ENCODE results near the gene TMEM217. TPM values are rescaled to one million over a fixed set of nuclear protein-coding genes. Genes with fewer than 3 reads are reported as not detected.
"Not testable (repeated sequence)": the region's sequence is repeated elsewhere in the genome, so short reads cannot be mapped to it uniquely, and the experiment has no call there.

The TMEM217 gene
- total RNA-seq, 1 experiment from 2014 or later = 1.4 TPM

DNA sequence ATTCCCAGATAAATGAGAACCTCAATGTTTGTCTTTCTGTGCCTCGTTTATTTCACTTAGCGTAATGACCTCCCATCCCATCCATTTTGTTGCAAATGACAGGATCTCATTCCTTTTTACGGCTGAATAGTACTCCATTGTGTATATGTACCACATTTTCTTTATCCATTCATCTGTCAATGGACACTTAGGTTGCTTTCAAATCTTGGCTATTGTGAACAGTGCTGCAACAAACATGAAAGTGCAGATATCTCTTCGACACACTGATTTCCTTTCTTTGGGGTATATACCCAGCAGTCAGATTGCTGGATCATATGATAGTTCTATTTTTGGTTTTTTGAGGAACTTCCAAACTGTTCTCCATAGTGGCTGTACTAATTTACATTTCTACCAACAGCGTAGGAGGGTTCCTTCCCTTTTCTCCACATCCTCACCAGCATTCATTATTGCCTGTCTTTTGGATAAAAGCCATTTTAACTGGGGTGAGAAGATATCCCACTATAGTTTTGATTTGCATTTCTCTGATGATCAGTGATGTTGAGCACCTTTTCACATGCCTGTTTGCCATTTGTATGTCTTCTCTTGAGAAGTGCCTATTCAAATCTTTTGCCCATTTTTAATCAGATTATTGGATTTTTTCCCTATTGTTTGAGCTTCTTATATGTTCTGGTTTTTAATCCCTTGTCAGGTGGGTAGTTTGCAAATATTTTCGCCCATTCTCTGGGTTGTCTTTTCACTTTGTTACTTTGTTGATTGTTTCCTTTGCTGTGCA lies 71.8 kb downstream of the TMEM217 start:
- DNase-seq (ENCODE audit: low spot score) = not testable (repeated sequence)

DNA sequence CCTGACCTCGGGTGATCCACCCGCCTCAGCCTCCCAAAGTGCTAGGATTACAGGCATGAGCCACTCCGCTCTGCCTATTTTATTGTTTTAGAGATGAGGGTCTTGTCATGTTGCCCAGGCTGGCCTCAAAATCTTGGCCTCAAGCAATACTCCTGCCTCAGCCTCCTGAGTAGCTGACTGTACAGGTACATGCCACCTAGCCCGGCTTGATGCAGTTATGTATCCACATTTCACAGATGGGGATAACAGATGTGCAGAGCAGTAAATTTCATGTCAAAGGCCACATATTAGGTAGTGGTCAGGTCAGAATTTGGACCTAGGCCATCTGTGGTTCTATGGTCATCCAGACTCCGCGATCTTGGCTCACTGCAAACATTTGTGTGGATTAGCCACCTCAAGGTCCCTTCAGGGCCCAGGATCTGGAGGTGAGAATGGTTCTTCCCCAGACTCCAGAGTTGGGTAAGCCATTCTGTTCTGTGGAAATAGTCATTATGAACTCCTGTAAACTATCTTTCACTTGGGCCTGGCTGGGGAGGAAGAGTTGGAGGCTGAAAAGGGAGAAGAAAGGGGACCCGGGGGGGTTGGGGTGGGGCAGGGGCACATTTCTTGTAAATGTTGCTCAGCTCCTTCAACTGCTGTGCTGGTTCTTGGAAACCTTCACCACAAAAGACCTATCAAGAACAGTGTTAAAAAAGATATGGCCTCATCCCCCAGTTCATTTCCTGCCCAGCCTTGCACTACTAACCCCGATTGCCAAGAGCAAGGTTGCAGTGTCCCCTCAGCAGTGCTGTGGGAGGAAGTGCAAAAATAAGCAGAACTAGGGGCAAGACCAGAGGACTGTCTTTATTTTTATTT lies 75.0 kb downstream of the TMEM217 start:
- no peak for DNase-seq (ENCODE audit: low spot score)

DNA sequence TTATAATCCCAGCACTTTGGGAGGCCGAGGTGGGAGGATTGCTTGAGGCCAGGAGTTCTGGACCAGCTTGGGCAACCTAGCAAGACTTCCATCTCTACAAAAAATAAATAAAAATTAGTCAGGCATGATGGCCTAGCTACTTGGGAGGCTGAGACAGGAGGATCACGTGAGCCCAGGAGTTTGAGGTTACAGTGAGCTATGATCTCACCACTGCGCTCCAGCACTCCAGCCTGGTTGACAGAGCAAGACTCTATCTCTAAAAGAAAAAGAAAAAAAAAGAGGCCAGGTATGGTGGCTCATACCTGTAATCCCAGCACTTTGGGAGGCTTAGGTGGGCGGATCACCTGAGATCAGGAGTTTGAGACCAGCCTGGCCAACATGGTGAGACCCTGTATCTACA lies 77.3 kb downstream of the TMEM217 start:
- DNase-seq (ENCODE audit: low spot score) = not testable (repeated sequence)

DNA sequence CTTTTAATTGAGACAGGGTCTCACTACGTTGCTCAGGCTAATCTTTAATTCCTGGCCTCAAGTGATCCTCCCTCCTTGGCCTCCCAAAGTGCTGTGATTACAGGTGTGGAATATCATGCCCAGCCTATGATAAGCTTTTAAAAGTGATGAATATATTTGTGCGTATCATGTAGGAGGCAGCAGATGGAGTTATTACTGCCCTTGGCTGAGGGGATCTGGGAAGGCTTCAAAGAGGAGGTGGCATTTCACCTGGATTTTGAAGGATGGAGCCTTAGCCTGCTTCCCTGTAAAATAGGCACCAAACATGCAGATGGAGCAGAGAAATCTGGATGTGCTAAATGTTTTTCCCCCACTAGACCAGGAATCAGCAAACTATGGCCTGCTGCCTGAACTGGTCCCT lies 77.9 kb downstream of the TMEM217 start:
- no peak for DNase-seq (ENCODE audit: low spot score)

DNA sequence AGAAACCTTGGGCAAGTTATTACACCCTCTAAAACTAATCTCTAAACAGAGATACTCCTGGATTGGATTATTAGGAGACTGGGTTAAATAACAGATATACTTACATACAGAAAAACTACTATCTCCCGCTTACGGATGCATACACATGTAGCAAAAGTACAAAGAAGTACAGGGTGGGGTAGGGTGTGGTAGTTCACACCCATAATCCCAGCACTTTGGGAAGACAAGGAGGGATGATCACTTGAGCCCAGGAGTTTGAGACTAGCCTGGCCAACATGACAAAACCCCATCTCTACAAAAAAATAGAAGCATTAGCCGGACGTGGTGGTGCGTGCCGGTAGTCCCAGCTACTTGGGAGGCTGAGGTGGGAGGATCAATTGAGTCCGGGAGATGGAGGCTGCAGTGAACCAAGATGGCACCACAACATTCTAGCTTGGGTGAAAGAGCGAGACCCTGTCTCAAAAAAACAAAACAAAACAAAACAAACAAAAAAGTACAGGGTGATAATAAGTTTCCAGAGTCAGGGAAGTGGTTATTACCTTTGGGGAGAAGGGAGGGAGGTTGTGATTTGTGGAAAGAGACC lies 79.9 kb downstream of the TMEM217 start:
- no peak for DNase-seq (ENCODE audit: low spot score)

DNA sequence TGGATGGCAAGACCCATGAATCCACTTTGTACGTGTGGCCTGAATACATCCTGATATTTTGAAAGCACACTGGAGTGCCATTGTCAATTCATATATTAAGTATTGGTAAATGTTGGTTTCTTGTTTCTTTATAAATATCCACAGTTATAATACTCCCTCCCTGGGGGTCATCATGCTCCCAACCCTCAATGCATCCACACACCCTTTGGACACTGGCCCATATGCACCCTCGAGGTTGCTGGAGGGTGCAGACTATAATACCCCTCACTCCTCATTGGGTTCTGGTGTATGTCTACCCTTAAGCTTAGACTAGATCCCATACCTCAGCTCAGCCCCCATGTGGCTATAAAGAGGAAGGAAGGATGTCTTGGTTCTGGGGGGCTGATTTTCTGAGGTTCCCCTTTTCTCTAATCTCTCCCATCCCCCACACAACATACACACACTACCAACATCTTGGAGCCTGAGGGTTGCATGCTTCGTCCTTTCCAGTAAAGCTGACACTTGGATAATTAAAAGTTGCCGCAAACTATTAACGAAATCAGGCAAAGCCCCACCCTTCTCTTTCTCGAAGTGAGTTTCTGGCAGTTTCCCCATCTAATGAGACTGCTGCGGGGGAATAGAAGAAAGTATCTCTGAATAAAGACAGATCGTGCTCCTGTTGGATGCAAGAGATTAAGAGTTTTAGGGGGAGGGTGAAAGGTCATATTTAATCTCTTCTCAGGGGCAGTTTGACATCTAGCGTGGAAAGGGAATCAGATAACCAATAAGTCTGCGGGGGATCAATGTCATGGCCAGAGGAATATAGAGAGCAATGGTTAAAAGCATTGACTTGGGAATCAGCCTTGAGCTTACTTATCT lies 80.6 kb downstream of the TMEM217 start:
- no peak for DNase-seq (ENCODE audit: low spot score)

DNA sequence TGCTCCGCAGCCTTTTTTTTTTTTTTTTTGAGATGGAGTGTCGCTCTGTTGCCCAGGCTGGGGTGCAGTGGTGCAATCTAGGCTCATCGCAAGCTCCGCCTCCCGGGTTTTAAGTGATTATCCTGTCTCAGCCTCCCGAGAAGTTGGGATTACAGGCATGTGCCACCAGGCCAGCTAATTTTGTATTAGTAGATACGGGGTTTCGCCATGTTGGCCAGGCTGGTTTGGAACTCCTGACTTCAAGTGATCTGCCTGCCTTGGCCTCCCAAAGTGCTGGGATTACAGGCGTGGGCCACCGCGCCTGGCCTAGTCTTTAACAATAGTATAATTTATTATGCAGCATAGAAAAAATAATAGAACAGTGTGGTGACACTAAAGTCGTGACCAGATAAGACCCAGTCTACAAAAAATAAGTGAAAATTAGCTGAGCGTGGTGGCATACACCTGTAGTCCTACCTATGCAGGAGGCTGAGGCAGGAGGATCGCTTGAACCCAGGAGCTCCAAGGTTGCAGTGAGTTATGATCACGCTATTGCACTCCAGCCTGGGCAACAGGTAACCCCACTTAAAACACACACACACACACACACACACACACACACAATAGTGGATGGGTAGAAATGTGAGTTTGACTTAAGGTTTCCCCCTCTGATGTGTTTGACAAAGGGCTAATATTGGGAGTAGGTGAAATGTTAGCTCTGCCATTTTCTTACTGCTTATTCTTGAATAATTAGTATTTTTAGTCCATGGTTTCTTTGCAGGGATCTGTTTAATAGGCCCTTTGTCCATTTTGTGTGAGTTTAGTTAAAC lies 81.5 kb downstream of the TMEM217 start:
- no peak for DNase-seq (ENCODE audit: low spot score)

DNA sequence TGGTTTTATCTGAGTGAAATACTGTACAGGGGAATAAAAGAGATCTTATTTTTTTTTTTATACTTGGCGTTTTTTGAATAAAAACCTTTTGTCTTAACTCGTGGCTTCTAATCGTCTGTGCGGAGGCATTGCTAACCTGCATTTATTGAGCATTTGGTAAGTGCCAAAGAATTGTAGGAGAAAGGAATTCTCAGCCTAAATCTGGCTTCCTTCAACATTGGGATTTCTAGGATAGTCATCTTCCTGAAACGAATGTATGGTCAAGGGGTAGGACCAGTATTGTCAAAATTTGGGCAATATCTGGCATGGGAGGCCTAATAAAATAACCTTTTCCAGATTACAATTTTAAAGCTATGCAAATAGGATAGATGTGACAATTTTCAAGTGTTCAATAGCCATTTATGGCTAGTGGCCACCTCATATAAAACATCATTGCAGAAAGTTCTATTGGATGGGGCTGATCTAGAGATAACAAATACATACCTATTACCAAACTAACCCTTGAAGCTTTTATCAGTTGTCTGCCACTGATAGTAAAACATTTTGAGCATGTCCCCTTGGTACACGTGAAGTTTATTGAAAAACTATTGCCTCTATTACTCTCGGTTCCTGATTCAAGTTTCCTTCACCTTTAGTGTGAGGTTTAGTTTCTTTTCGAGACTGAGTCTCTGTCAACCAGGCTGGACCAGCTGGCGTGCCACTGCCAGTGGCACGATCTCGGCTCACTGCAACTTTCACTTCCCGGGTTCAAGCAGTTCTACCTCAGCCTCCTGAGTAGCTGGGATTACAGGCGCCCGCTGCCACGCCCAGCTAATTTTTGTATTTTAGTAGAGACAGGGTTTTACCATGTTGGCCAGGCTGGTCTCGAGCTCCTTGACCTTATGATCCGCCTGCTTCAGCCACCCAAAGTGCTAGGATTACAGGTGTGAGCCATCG lies 82.3 kb downstream of the TMEM217 start:
- DNase-seq (ENCODE audit: low spot score) = no peak

DNA sequence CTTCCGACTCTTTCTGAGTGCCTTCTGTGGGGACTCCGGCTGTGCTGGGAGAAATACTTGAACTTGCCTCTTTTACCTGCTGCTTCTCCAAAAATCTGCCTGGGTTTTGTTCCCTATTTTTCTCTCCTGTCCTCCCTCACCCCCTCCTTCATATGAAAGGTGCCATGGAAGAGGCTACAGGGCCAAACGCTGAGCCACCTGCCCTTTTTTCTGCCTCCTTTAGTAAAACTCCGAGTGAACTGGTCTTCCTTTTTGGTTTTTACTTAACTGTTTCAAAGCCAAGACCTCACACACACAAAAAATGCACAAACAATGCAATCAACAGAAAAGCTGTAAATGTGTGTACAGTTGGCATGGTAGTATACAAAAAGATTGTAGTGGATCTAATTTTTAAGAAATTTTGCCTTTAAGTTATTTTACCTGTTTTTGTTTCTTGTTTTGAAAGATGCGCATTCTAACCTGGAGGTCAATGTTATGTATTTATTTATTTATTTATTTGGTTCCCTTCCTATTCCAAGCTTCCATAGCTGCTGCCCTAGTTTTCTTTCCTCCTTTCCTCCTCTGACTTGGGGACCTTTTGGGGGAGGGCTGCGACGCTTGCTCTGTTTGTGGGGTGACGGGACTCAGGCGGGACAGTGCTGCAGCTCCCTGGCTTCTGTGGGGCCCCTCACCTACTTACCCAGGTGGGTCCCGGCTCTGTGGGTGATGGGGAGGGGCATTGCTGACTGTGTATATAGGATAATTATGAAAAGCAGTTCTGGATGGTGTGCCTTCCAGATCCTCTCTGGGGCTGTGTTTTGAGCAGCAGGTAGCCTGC lies 83.2 kb downstream of the TMEM217 start:
- DNase-seq (ENCODE audit: low spot score) = no peak

DNA sequence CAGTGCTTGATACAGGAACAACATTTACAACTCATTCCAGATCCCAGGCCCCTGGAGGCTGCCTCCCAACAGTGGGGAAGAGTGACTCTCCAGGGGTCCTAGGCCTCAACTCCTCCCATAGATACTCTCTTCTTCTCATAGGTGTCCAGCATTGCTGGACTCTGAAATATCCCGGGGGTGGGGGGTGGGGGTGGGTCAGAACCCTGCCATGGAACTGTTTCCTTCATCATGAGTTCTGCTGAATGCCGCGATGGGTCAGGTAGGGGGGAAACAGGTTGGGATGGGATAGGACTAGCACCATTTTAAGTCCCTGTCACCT lies 83.8 kb downstream of the TMEM217 start:
- DNase-seq (ENCODE audit: low spot score) = no peak

DNA sequence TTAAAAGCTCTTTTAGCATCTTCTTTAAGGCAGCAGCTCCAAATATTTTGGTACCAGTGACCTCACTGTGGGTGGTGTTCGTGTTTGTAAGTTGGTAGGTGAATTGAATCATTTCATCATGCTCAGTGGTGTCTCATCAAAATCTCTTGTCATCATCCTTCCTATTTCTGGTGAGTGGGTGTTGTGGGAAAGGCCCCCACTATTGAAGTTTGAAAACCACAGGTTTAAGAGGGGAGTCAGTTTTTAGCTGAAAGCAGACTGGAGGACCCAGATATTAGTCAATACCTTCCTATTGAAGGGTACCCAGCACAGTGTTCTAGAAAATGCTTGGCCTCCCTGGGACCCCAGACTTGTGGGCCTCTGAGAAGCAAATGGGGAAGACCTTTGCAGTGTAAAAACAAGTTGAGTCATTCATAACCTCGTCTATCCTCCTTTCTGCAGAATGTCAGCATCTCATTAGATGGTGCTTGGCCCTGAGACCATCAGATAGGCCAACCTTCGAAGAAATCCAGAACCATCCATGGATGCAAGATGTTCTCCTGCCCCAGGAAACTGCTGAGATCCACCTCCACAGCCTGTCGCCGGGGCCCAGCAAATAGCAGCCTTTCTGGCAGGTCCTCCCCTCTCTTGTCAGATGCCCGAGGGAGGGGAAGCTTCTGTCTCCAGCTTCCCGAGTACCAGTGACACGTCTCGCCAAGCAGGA lies 84.3 kb downstream of the TMEM217 start:
- no peak for DNase-seq (ENCODE audit: low spot score)

DNA sequence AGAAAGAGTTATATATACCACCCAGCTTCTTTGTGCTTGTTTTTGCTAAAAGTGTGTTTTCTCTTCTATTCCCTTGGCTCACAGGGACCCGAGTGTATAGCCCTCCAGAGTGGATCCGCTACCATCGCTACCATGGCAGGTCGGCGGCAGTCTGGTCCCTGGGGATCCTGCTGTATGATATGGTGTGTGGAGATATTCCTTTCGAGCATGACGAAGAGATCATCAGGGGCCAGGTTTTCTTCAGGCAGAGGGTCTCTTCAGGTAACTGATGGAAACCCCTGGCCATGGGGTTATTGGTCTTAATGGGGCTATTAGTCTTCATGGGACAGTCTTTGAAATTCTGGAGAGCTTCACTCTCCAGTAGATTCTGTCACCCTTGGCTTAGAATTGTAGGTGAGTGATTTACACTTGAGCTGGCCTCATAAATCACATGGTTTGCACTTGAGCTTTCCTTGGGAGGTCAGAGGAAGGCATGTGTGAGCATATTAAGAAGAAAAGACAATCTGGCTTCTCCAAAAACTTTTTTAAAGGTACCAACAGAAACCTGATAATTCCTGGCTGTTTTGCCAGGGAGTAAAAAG lies 84.9 kb downstream of the TMEM217 start:
- DNase-seq (ENCODE audit: low spot score) = no peak

DNA sequence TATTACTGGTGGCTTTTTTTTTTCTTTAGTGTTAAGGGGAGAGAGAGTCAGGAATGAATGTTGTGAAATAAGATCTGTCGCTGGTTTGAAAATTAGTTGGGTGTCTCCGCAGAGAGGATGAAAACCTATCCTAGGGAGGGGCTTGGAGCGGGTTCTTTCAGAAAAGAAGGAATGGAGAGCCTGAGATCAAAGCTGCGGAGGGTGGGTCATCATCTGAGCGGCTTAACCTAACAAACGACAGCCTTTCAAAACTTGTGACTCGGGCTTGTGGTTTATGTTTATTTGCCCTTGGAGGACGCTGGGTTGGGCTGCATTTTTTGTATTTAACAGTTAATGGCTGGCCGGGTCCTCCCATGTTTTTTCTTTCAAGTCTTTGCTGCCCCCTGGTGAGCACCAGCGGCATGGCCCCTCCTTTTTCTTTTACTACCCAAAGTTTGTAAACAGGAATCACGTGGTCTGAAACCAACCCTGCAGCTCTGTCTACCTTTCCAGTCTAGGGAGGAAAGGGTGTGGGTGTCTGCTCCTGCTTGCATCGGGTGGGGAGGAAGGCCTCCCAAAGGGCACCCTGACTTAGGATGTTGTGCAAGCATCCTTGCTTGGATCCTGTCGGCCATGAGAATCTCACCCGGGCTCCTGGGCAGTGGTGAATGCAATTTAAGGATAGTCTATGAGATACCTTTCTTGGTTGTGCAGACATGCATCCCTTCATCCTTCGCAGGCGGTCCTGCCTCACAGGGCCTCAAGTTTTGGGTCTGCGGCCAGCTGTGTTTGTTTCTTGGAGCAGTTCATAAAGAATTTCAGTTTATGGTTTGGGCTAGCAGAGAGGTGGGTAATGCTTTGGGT lies 85.8 kb downstream of the TMEM217 start:
- DNase-seq (ENCODE audit: low spot score) = peak; percentile 98

DNA sequence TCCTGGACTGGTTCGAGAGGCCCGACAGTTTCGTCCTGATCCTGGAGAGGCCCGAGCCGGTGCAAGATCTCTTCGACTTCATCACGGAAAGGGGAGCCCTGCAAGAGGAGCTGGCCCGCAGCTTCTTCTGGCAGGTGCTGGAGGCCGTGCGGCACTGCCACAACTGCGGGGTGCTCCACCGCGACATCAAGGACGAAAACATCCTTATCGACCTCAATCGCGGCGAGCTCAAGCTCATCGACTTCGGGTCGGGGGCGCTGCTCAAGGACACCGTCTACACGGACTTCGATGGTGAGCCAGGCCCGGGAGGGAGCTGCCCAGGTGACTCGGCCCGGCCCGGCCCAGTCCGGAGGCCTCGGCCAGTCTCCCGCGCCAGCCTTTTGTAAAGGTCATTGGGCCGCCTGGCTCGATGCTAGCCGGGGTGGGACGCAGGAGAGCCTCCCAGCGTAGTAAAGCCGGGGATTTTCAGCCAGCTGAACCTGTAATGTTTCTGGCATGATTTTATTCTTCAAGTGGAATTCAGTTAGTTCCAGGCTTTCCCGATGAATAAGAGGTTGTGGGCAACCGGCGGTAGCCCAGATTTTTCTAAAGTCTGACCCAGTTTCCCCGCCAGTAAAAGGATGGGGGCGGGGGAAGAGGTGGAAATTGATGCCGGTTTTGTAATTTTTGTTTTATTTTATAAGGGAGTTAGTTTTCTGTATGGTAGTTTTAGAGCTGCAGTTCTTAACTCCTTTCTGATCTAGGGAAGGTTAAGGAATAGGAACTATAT lies 86.6 kb downstream of the TMEM217 start:
- DNase-seq (ENCODE audit: low spot score) = peak; percentile 51

DNA sequence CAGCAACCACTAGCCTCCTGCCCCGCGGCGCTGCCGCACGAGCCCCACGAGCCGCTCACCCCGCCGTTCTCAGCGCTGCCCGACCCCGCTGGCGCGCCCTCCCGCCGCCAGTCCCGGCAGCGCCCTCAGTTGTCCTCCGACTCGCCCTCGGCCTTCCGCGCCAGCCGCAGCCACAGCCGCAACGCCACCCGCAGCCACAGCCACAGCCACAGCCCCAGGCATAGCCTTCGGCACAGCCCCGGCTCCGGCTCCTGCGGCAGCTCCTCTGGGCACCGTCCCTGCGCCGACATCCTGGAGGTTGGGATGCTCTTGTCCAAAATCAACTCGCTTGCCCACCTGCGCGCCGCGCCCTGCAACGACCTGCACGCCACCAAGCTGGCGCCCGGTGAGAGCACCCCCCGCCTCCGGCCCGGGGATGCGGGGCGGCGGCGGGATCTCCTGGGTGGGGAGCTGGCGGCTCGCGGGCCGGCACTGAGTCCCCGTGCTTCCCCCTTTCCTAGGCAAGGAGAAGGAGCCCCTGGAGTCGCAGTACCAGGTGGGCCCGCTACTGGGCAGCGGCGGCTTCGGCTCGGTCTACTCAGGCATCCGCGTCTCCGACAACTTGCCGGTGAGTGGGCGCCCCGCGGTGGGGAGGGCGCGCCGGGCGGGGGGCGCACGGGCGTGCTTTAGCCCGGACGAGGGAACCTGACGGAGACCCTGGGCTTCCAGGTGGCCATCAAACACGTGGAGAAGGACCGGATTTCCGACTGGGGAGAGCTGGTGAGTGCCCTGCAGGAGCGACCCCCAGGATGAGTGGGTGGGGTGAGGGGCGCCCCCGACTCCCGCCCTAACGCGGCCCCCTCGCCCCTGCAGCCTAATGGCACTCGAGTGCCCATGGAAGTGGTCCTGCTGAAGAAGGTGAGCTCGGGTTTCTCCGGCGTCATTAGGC lies 87.4 kb downstream of the TMEM217 start:
- DNase-seq (ENCODE audit: low spot score) = peak; percentile 58
